B cell (primary cell): ENCODE data around the gene EFCAB12. TPM values are rescaled to one million over a fixed set of nuclear protein-coding genes. Genes with fewer than 3 reads are reported as not detected.

Experiments used
- ATAC-seq: fragments of 200-7000 bp; cut with Tn5 transposase; one replicate; pipeline ENCODE4 v1.10.0; 2021; ENCODE audit warnings: low read depth, mild to moderate bottlenecking, moderate number of reproducible peaks, moderate library complexity
- CTCF ChIA-PET: fragments of 350-600 bp; sonication (Branson Sonifier 250); formaldehyde crosslinking; loops from one replicate; lab custom pipeline; 2021; ENCODE audit warnings: antibody characterized with exemption, inconsistent platforms; lab: Charles Lee
- POLR2A ChIA-PET: fragments of 350-600 bp; sonication (Branson Sonifier 250); formaldehyde crosslinking; loops from one replicate; lab custom pipeline; 2021; ENCODE audit warnings: antibody characterized with exemption; lab: Charles Lee
- DNase-seq: peaks from one replicate; pipeline ENCODE4 v3.0.0; 2013
- H2AFZ ChIP-seq: 2 replicates; pipeline ENCODE4 v1.6.1; 2012; ENCODE audit warnings: mild to moderate bottlenecking, low read depth, low read length; ENCODE audit not compliant: insufficient read depth, poor library complexity, severe bottlenecking
- H3K27ac ChIP-seq, 2 donors: 1 replicate in 1 of 2; 2 replicates in 1 of 2; pipeline ENCODE4 v1.5.1; 2012 to 2013; ENCODE audit warnings: low read length in 2 of 2, mild to moderate bottlenecking in 2 of 2, moderate library complexity in 1 of 2
- H3K27me3 ChIP-seq, 4 experiments: fragments of 200-600 bp in 1 of 4; sonication (generic) in 1 of 4; replicated peaks in 1 of 4; 1 replicate in 2 of 4; 2 replicates in 2 of 4; pipeline versions ENCODE4 v1.6.1 to v1.7.0; 2013 to 2016; ENCODE audit warnings: low read length in 3 of 4, mild to moderate bottlenecking in 2 of 4, mixed read lengths in 1 of 4, moderate library complexity in 1 of 4; ENCODE audit not compliant: insufficient read depth in 4 of 4, control insufficient read depth in 3 of 4; ENCODE audit errors: control extremely low read depth in 1 of 4
- H3K36me3 ChIP-seq, 2 experiments: replicated peaks in 1 of 2; 1 replicate in 1 of 2; 2 replicates in 1 of 2; pipeline versions ENCODE4 v1.6.1 to v1.7.1; 2013; ENCODE audit warnings: low read length in 1 of 2; ENCODE audit not compliant: insufficient read depth in 2 of 2, control insufficient read depth in 1 of 2; ENCODE audit errors: control extremely low read depth in 1 of 2, extremely low read depth in 1 of 2
- H3K4me1 ChIP-seq, 2 donors: fragments of 200-600 bp in 1 of 2; sonication (generic) in 1 of 2; 1 replicate in 1 of 2; 2 replicates in 1 of 2; pipeline versions ENCODE4 v1.5.1 to v1.6.1; 2013 to 2017; ENCODE audit warnings: low read length in 2 of 2; ENCODE audit not compliant: control insufficient read depth in 2 of 2, insufficient read depth in 2 of 2
- H3K4me2 ChIP-seq: replicated peaks from 2 replicates; pipeline ENCODE3; 2012; ENCODE audit warnings: mild to moderate bottlenecking, low read depth, low read length; ENCODE audit not compliant: poor library complexity, severe bottlenecking
- H3K4me3 ChIP-seq, 5 experiments: fragments of 200-600 bp in 1 of 5; sonication (generic) in 1 of 5; 1 replicate in 3 of 5; 2 replicates in 2 of 5; pipeline versions ENCODE4 v1.5.1 to v1.7.0; 2011 to 2016; ENCODE audit warnings: low read length in 4 of 5, mild to moderate bottlenecking in 4 of 5, low read depth in 2 of 5, control low read depth in 1 of 5, moderate library complexity in 1 of 5; ENCODE audit not compliant: insufficient read depth in 1 of 5; ENCODE audit errors: control extremely low read depth in 1 of 5, extremely low read depth in 1 of 5
- H3K79me2 ChIP-seq: fragments of 200-600 bp; sonication (generic); one replicate; pipeline ENCODE4 v1.6.0; 2016; ENCODE audit warnings: low read length; ENCODE audit not compliant: control insufficient read depth, insufficient read depth
- H3K9ac ChIP-seq: fragments of 200-600 bp; sonication (generic); 2 replicates; pipeline ENCODE4 v1.6.1; 2017; ENCODE audit warnings: mild to moderate bottlenecking, low read length, moderate library complexity
- H3K9me3 ChIP-seq, 3 donors: one replicate each; pipeline versions ENCODE4 v1.6.1 to v1.7.1; 2013; ENCODE audit warnings: low read length in 2 of 3; ENCODE audit not compliant: control insufficient read depth in 2 of 3, insufficient read depth in 1 of 3; ENCODE audit errors: control extremely low read depth in 1 of 3
- H4K20me1 ChIP-seq: 2 replicates; pipeline ENCODE4 v1.6.0; 2012; ENCODE audit warnings: mild to moderate bottlenecking, low read length; ENCODE audit not compliant: insufficient read depth, control insufficient read depth, poor library complexity, severe bottlenecking
- H3K27ac Mint-ChIP-seq: one replicate; pipeline ENCODE4 v1.8.0; 2021; ENCODE audit warnings: mixed read lengths
- H3K27me3 Mint-ChIP-seq: one replicate; pipeline ENCODE4 v1.8.0; 2021; ENCODE audit warnings: mixed read lengths
- H3K4me1 Mint-ChIP-seq: one replicate; pipeline ENCODE4 v1.8.0; 2021; ENCODE audit warnings: mixed read lengths
- H3K4me3 Mint-ChIP-seq: one replicate; pipeline ENCODE4 v1.8.0; 2021; ENCODE audit warnings: mixed read lengths
- H3K9me3 Mint-ChIP-seq: one replicate; pipeline ENCODE4 v1.8.0; 2022; ENCODE audit warnings: mixed read lengths; ENCODE audit not compliant: insufficient read depth
- EZH2 ChIP-seq: IDR thresholded peaks from 2 replicates; pipeline ENCODE4 v1.6.1; 2012; ENCODE audit warnings: borderline replicate concordance, low read depth, mild to moderate bottlenecking, moderate library complexity, low read length; ENCODE audit not compliant: insufficient read depth, poor library complexity, severe bottlenecking
- WGBS: methylation state at CpG from one replicate; pipeline ENCODE4 v1.1.5; 2013; ENCODE audit warnings: missing lambda C conversion rate; ENCODE audit not compliant: insufficient coverage; 5-methylcytosine and 5-hydroxymethylcytosine counted together
- intact Hi-C: fragments of 100-400 bp; cut with micrococcal nuclease; formaldehyde crosslinking; loops from one replicate; pipeline ENCODE4 v1.10.0; 2022
- polyA plus RNA-seq: library from polyadenylated mRNA; depleted of rRNA; stranded (reverse); fragments of >200 nt; gene quantifications from 2 replicates; pipeline ENCODE4 v1.2.3, GENCODE V29; 2012
- total RNA-seq, 2 donors: library from RNA; stranded (reverse); fragments of 120-200 nt in 1 of 2; gene quantifications; 1 replicate in 1 of 2; 2 replicates in 1 of 2; pipeline versions ENCODE4 v1.2.3 to v1.2.4, GENCODE V29; 2013 to 2022
- TF ChIP-seq, protein P1 (sequence below): fragments of 200-600 bp; IDR thresholded peaks from one replicate; pipeline ENCODE4 v1.8.0; 2022; ENCODE audit warnings: antibody characterized with exemption, mild to moderate bottlenecking

EFCAB12 gene
- total and polyA plus RNA-seq, 2 donors (not counting 1 experiment from before 2014, with no cell fraction given): 3.5 to 6.5 TPM

DNA sequence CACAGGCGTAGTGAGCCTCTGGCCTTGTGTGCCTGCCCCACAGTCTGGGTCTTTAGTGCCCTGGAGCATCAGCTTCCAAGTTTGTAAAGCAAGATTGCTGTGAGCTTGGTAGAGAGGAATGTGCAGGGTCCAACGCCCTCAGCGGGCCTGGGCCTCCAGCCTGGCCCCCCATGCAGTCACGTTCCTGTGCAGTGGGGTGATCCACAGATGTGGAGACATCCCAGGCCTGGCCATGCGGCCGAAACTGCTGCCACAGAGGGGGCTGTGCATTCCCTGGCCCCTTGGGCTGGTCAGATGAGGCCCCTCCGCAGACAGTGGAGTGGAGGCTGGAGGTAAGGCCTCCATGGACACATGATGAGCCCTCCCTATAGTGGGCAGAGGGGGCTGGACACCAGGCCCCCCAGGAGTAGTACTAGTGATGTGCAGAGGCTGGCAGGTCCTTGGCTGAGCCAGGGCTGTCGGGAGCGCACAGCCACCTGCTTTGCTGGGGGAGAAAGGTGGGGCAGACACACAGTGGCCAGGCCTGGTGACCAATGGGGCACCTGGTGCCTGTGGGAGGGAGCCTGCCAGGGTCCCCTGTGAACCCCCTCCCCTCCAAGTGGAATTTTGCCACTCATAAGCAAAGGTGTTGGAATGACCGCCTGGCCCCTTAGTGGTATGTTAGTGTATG is 71.5 kb downstream of the EFCAB12 start:
- 92% methylated on average over 6 of the region's 10 CpGs for WGBS
- H3K79me2 ChIP-seq: no peaks in the 10 kb centered on the region
- DNase-seq (no peak), ATAC-seq (no peak)
- Mint-ChIP-seq H3K9me3 (no peaks in the 10 kb centered on the region), H3K4me1 (no peaks in the 10 kb centered on the region), H3K27me3 (peaks cover 13% of the 10 kb centered on the region), H3K4me3 (no peak overlapping the region), H3K27ac (no peak overlapping the region)
- H4K20me1 ChIP-seq: no peaks in the 10 kb centered on the region
- H3K4me3 ChIP-seq: no peak overlapping the region
- ChIA-PET POLR2A (no interaction called here), CTCF (no interaction called here)
- H3K4me2 ChIP-seq: no peak overlapping the region
- no peaks in the 10 kb centered on the region for H3K9me3 ChIP-seq
- no peak overlapping the region for H2AFZ ChIP-seq
- TF ChIP-seq EZH2: no peak
- TF ChIP-seq, protein P1, sequence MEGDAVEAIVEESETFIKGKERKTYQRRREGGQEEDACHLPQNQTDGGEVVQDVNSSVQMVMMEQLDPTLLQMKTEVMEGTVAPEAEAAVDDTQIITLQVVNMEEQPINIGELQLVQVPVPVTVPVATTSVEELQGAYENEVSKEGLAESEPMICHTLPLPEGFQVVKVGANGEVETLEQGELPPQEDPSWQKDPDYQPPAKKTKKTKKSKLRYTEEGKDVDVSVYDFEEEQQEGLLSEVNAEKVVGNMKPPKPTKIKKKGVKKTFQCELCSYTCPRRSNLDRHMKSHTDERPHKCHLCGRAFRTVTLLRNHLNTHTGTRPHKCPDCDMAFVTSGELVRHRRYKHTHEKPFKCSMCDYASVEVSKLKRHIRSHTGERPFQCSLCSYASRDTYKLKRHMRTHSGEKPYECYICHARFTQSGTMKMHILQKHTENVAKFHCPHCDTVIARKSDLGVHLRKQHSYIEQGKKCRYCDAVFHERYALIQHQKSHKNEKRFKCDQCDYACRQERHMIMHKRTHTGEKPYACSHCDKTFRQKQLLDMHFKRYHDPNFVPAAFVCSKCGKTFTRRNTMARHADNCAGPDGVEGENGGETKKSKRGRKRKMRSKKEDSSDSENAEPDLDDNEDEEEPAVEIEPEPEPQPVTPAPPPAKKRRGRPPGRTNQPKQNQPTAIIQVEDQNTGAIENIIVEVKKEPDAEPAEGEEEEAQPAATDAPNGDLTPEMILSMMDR: no peak
- H3K27me3 ChIP-seq: peaks cover 0 to 6% (median 0%) of the 10 kb centered on the region in 4 experiments
- H3K4me1 ChIP-seq: no peaks in the 10 kb centered on the region
- H3K27ac ChIP-seq: no peak overlapping the region
- H3K36me3 ChIP-seq: no peaks in the 10 kb centered on the region
- no peak overlapping the region for H3K9ac ChIP-seq
- intact Hi-C loops: no loop called here

DNA sequence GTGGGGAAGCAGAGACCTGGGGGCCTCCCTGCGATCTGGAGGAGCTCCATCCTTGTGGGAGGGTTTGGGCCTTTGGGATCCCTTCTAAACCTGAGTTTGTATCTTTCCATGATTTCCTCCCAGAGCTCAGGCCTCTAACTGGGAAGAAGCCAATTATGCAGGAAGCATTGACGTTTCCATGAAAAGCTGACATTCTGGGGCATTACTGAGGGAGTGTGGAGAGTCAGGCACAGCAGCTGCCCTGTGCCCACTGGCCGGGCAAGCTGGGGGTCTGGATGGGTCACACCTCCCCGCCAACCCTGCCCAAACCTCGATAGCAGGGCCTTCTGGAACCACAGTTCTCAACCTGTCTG is 74.9 kb downstream of the EFCAB12 start:
- H4K20me1 ChIP-seq: no peaks in the 10 kb centered on the region
- H3K27ac ChIP-seq: no peak overlapping the region
- POLR2A ChIA-PET: no interaction called here
- peaks cover 0 to 6% (median 0%) of the 10 kb centered on the region in 4 experiments for H3K27me3 ChIP-seq
- TF ChIP-seq, protein P1: no peak
- TF ChIP-seq EZH2: no peak
- CTCF ChIA-PET: no interaction called here
- no peak for DNase-seq
- H3K4me2 ChIP-seq: no peak overlapping the region
- no peaks in the 10 kb centered on the region for H3K4me1 ChIP-seq
- ATAC-seq: no peak
- 83% methylated on average over 5 of the region's 5 CpGs for WGBS
- H3K4me3 Mint-ChIP-seq: no peak overlapping the region
- H2AFZ ChIP-seq: no peak overlapping the region
- no peaks in the 10 kb centered on the region for H3K79me2 ChIP-seq
- intact Hi-C loops: no loop called here
- no peaks in the 10 kb centered on the region for H3K9me3 ChIP-seq
- no peak overlapping the region for H3K27ac Mint-ChIP-seq
- H3K36me3 ChIP-seq: no peaks in the 10 kb centered on the region
- H3K9ac ChIP-seq: no peak overlapping the region
- no peak overlapping the region for H3K4me3 ChIP-seq
- H3K4me1 Mint-ChIP-seq: no peaks in the 10 kb centered on the region
- no peaks in the 10 kb centered on the region for H3K9me3 Mint-ChIP-seq
- peaks cover 17% of the 10 kb centered on the region for H3K27me3 Mint-ChIP-seq
